Right atrium auricular region (tissue), 2 donors: ENCODE measurements around the gene VHLL. TPM values are rescaled to one million over a fixed set of nuclear protein-coding genes. Genes with fewer than 3 reads are reported as not detected.

ENCODE experiments used
- DNase-seq: peaks from one replicate; pipeline ENCODE4 v3.0.0-alpha.2; 2019; ENCODE audit warnings: low spot score
- H3K27ac ChIP-seq, 2 donors: fragments of 200-600 bp; sonication (generic); 1 replicate in 1 of 2; 2 replicates in 1 of 2; pipeline ENCODE4 v1.5.1; 2016 to 2019
- H3K27me3 ChIP-seq, 2 donors: fragments of 200-600 bp; sonication (generic); one replicate each; pipeline versions ENCODE4 v1.5.1 to v1.6.0; 2017 to 2019
- H3K36me3 ChIP-seq: fragments of 200-600 bp; sonication (generic); one replicate; pipeline ENCODE4 v1.5.1; 2016
- H3K4me1 ChIP-seq, 2 donors: fragments of 200-600 bp; sonication (generic); one replicate each; pipeline versions ENCODE4 v1.5.1 to v1.6.0; 2017 to 2019
- H3K4me3 ChIP-seq, 2 donors: fragments of 200-600 bp; sonication (generic); 1 replicate in 1 of 2; 2 replicates in 1 of 2; pipeline ENCODE4 v1.5.1; 2017 to 2019; ENCODE audit warnings: mild to moderate bottlenecking in 1 of 2, moderate library complexity in 1 of 2
- H3K9me3 ChIP-seq, 2 donors: fragments of 200-600 bp; sonication (generic); one replicate each; pipeline ENCODE4 v1.5.1; 2019
- CTCF ChIP-seq, 2 donors: fragments of 200-600 bp; sonication (generic); IDR thresholded peaks; one replicate each; pipeline ENCODE4 v1.5.1; 2019; ENCODE audit warnings: antibody characterized with exemption in 2 of 2
- total RNA-seq, 2 donors: library from RNA; depleted of rRNA; stranded (reverse); fragments of >200 nt; gene quantifications; one replicate each; pipeline ENCODE4 v1.1.0, GENCODE V29; 2016

VHLL gene
- total RNA-seq, 2 donors from 2014 or later = not detected

DNA sequence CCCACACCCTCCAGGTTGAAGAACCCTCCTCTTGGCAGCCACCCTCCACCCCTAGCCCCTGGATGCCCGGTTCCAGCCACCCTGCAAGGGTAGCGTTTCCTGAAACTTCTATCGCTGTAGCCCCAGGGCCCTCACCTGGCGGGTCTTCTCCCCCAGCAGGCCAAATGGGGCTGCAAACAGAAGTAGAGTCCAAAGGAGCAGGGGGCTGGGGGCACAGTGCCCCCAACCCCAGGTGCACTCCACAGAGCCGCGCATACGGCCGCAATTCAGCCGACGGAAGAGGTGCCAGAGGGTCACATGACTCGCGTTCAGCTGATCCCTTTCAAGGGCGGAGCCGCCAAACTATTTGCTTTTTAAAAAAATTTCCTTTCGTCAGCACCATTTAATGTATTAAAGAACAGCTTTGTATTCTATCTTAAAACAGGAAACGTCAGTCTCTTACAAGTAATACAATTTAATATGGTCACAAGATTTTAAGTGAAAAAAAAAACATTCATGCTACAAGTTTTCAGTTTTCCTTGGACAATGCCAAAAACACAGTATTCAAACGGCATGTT, 3.6 kb downstream of the VHLL start, which contains the start of gene GLMP:
TSS of gene GLMP (minus strand) at position 289 of the 557 bp plus-strand sequence. CDS start at position 255, 34 bp downstream.
- H3K9me3 ChIP-seq = no peaks in the 10 kb centered on the region
- H3K27me3 ChIP-seq = no peaks in the 10 kb centered on the region
- peak within 1 kb of the TSS; percentile 46 to 74 for H3K27ac ChIP-seq
- no peak for TF ChIP-seq CTCF (IDR thresholded peaks at IDR 0.05)
- peak within 1 kb of the TSS; percentile 64 to 79 for H3K4me3 ChIP-seq
- peak; percentile 79 for DNase-seq
- peaks cover 0 to 19% of the 10 kb centered on the region in 2 donors for H3K4me1 ChIP-seq
- H3K36me3 ChIP-seq = no peaks in the 10 kb centered on the region

- Histone ChIP-seq H3K4me1 (peaks cover 0 to 19% of the 10 kb centered on the region in 2 donors), H3K9me3 (no peaks in the 10 kb centered on the region), H3K27me3 (no peaks in the 10 kb centered on the region), H3K27ac (no peak overlapping the region), H3K4me3 (no peak overlapping the region), H3K36me3 (no peaks in the 10 kb centered on the region)
- no peak for TF ChIP-seq CTCF (IDR thresholded peaks at IDR 0.05)
- DNase-seq = no peak
Measured at GRCh38 chr1:156293895-156294294, 5.2 kb downstream of the VHLL start.

- Histone ChIP-seq H3K9me3 (no peaks in the 10 kb centered on the region), H3K36me3 (no peaks in the 10 kb centered on the region), H3K27ac (no peak overlapping the region), H3K27me3 (no peaks in the 10 kb centered on the region), H3K4me1 (peaks cover 0 to 19% of the 10 kb centered on the region in 2 donors), H3K4me3 (no peak overlapping the region)
- TF ChIP-seq CTCF (IDR thresholded peaks at IDR 0.05) = no peak
- DNase-seq = no peak
Measured at GRCh38 chr1:156293098-156293434, 6.0 kb downstream of the VHLL start.

DNA sequence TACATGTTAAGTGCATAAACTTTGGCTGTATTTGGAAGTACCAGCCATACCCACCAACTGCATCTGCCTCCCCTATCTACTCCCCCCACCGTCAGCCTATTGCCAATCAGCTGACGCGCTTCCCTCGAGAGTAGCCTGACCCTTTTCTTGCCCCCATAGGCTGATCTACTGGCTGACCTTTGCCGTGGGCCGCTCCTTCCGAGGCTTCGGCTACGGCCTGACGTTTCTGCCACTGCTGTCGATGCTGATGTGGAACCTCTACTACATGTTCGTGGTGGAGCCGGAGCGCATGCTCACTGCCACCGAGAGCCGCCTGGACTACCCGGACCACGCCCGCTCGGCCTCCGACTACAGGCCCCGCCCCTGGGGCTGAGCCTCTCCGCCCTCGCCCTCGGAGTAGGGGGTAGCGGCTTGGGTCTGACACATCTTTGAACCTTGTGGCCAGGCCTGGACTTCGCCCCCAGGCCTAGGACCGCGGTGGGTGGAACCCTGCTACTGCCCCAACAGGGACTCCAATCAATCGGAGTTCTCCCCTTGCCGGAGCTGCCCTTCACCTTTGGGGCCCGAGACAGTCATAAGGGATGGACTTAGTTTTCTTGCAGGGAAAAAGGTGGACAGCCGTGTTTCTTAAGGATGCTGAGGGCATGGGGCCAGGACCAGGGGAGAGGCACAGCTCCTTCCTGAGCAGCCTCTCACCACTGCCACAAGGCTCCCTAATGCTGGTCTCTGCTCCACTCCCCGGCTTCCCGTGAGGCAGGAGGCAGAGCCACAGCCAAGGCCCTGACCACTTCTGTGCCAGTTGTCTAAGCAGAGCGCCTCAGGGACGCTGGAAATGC, 7.7 kb downstream of the VHLL start:
- no peaks in the 10 kb centered on the region for H3K9me3 ChIP-seq
- peaks cover 0 to 19% of the 10 kb centered on the region in 2 donors for H3K4me1 ChIP-seq
- H3K27me3 ChIP-seq = no peaks in the 10 kb centered on the region
- peak; percentile 95 for DNase-seq
- no peaks in the 10 kb centered on the region for H3K36me3 ChIP-seq
- no peak for TF ChIP-seq CTCF (IDR thresholded peaks at IDR 0.05)
- peak overlapping the region; percentile 80 to 83 for H3K27ac ChIP-seq
- H3K4me3 ChIP-seq = peak overlapping the region; percentile 35 to 46

- Histone ChIP-seq H3K4me3 (no peak overlapping the region), H3K27me3 (no peaks in the 10 kb centered on the region), H3K9me3 (no peaks in the 10 kb centered on the region), H3K4me1 (peaks cover 0 to 14% of the 10 kb centered on the region in 2 donors), H3K27ac (no peak overlapping the region), H3K36me3 (no peaks in the 10 kb centered on the region)
- TF ChIP-seq CTCF (IDR thresholded peaks at IDR 0.05) = no peak
- DNase-seq = no peak
Measured at GRCh38 chr1:156289857-156290256, 9.2 kb downstream of the VHLL start.
